HEK293T (cell line): ENCODE results near the gene SETDB2.

Source experiments
- CTCF ChIA-PET: fragments of 350-600 bp; formaldehyde crosslinking; extraction: SDS; loops from one replicate; lab custom pipeline; 2021; ENCODE audit warnings: antibody characterized with exemption, inconsistent platforms; lab: Yijun Ruan, JAX
- POLR2A ChIA-PET: fragments of 350-600 bp; formaldehyde crosslinking; extraction: SDS; loops from one replicate; lab custom pipeline; 2020; ENCODE audit warnings: antibody characterized with exemption, inconsistent platforms; lab: Yijun Ruan, JAX
- DNase-seq: peaks from one replicate; pipeline ENCODE4 v3.0.0; 2012; ENCODE audit warnings: mixed read lengths; ENCODE audit errors: extremely low spot score
- ARNT ChIP-seq: fragments of 450-650 bp; IDR thresholded peaks from 2 replicates; pipeline ENCODE4 v1.6.1; 2017; ENCODE audit warnings: mild to moderate bottlenecking
- BHLHE40 ChIP-seq: fragments of 450-650 bp; IDR thresholded peaks from 2 replicates; pipeline ENCODE4 v1.6.1; 2016; ENCODE audit warnings: mild to moderate bottlenecking, moderate library complexity, borderline replicate concordance
- CTBP1 ChIP-seq: fragments of 450-650 bp; IDR thresholded peaks from 2 replicates; pipeline ENCODE4 v1.6.1; 2016; ENCODE audit warnings: borderline replicate concordance
- ELF4 ChIP-seq: fragments of 450-650 bp; IDR thresholded peaks from 2 replicates; pipeline ENCODE4 v1.6.1; 2017; ENCODE audit warnings: antibody characterized with exemption
- FOXA1 ChIP-seq: fragments of 450-650 bp; IDR thresholded peaks from 2 replicates; pipeline ENCODE4 v1.6.1; 2016; ENCODE audit warnings: mild to moderate bottlenecking
- FOXK2 ChIP-seq: fragments of 450-650 bp; IDR thresholded peaks from 2 replicates; pipeline ENCODE4 v1.6.1; 2016; ENCODE audit warnings: mild to moderate bottlenecking
- FOXM1 ChIP-seq: fragments of 450-650 bp; IDR thresholded peaks from 2 replicates; pipeline ENCODE4 v1.6.1; 2017; ENCODE audit warnings: mild to moderate bottlenecking, borderline replicate concordance
- HDGF ChIP-seq: fragments of 450-650 bp; IDR thresholded peaks from 2 replicates; pipeline ENCODE4 v1.6.1; 2017; ENCODE audit warnings: antibody characterized with exemption, borderline replicate concordance
- L3MBTL2 ChIP-seq: fragments of 450-650 bp; conservative IDR thresholded peaks from 2 replicates; pipeline ENCODE4 v1.6.1; 2016; ENCODE audit warnings: mild to moderate bottlenecking
- LEF1 ChIP-seq: fragments of 450-650 bp; IDR thresholded peaks from 2 replicates; pipeline ENCODE4 v1.6.1; 2017; ENCODE audit warnings: mild to moderate bottlenecking, borderline replicate concordance
- NFRKB ChIP-seq: fragments of 450-650 bp; IDR thresholded peaks from 2 replicates; pipeline ENCODE4 v1.6.1; 2016; ENCODE audit warnings: mild to moderate bottlenecking, moderate library complexity
- SP1 ChIP-seq: fragments of 450-650 bp; IDR thresholded peaks from 2 replicates; pipeline ENCODE4 v1.6.1; 2017
- SUZ12 ChIP-seq: fragments of 450-650 bp; IDR thresholded peaks from 2 replicates; pipeline ENCODE4 v1.6.1; 2016; ENCODE audit warnings: mild to moderate bottlenecking
- TARDBP ChIP-seq: fragments of 450-650 bp; IDR thresholded peaks from 2 replicates; pipeline ENCODE4 v1.6.1; 2016
- ZNF384 ChIP-seq: fragments of 450-650 bp; IDR thresholded peaks from 2 replicates; pipeline ENCODE4 v1.6.1; 2016
- TF ChIP-seq, protein P1 (sequence below): fragments of 450-650 bp; IDR thresholded peaks from 2 replicates; pipeline ENCODE4 v1.6.1; 2016

The SETDB2 gene

DNA sequence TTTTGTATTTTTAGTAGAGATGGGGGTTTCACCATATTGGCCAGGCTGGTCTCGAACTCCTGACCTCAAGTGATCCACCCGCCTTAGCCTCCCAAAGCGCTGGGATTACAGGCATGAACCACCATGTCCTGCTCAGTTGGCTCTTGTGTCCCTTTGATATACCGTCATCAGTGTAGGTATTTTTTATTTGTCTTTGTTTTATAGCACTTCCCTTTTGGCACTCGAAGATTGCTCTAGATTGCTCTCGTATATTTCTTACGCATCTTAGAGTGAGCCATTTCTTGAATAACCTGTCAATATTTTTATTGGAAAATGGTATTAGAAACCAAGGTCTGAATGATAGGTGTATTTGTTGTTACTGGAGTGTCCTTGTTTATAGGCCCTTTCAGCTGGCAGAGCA, 9.4 kb downstream of the SETDB2 start:
- no peak for DNase-seq
- TF ChIP-seq TARDBP (no peak), L3MBTL2 (no peak), NFRKB (no peak), LEF1 (no peak), BHLHE40 (no peak), ELF4 (no peak), ARNT (no peak), SUZ12 (no peak), SP1 (no peak), FOXK2 (no peak), FOXM1 (no peak)
- TF ChIP-seq, protein P1, sequence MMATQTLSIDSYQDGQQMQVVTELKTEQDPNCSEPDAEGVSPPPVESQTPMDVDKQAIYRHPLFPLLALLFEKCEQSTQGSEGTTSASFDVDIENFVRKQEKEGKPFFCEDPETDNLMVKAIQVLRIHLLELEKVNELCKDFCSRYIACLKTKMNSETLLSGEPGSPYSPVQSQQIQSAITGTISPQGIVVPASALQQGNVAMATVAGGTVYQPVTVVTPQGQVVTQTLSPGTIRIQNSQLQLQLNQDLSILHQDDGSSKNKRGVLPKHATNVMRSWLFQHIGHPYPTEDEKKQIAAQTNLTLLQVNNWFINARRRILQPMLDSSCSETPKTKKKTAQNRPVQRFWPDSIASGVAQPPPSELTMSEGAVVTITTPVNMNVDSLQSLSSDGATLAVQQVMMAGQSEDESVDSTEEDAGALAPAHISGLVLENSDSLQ, result no peak
- ChIA-PET CTCF (no interaction called here), POLR2A (no interaction called here)

DNA sequence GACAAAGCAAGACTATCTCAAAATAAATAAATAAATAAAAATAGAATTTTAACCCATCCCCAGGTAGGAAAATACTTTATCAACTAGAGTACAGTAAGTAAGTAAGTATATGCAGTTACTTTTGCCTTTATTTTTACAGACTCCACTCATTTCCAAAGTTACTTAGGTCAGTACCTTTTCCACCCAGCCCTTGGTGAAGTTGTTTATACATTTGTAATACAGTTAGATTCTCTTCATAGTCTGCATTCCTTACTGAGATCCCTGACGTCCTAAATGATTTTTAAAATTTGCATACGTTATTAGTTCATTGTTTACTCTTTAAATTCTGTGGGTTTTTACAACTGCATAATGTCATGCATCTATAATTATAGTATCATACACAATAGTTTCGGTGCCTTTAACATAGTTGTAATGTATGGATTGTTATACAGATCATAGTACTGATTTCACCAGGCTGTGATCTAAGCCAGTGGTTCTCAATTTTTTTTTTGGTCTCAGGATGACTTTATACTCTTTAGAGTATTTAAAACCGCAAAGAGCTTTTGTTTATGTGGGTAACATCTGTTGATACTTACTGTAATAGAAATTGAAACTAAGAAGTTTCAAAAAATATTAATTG, 10.4 kb downstream of the SETDB2 start:
- POLR2A ChIA-PET, result no interaction called here
- TF ChIP-seq FOXK2 (no peak), NFRKB (no peak), TARDBP (no peak), CTBP1 (no peak), SP1 (no peak)
- DNase-seq, result no peak
- CTCF ChIA-PET, result no interaction called here

DNA sequence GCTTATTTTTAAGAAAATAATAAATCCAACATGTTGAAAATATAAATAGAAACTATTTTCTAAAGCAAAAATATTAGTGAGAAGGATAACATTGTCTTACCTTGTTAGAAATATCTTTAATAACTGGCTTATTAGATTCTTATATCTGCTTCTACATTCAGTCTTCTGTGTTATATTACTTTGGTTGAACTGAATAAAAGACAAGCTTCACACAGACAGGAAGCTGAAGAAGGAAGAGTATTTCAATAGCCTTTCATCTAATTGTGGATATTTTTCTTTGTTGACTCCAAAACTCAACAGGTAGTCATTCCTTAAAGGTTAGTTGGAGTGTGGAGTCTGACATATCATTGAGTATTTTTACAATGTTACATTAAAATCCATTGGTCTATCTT, 10.9 kb downstream of the SETDB2 start:
- DNase-seq, result no peak
- POLR2A ChIA-PET, result no interaction called here
- TF ChIP-seq L3MBTL2, result no peak
- no peak for TF ChIP-seq SP1
- no peak for TF ChIP-seq HDGF
- no peak for TF ChIP-seq TARDBP
- TF ChIP-seq BHLHE40, result no peak
- TF ChIP-seq FOXA1, result no peak
- no peak for TF ChIP-seq CTBP1
- CTCF ChIA-PET, result no interaction called here

DNA sequence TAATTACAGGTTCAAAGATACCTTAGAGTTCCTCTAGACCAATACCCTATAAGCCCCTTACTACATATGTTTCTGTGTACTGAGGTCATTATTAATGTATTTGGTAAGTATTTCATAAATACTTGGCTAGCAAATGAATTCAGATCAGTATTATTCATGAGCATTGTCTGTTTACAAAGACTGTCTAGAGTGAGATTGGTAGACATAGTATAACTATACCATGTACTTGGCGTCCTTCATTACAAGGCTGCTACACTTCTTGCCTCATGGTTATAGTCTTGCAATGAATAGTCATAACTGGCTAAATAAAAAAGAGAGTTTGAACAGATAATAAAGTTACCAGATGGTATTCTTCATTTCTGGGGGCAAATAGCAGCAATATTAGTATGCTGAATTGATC, 12.1 kb downstream of the SETDB2 start:
- ChIA-PET POLR2A (no interaction called here), CTCF (no interaction called here)
- no peak for DNase-seq
- TF ChIP-seq HDGF, result no peak
- TF ChIP-seq ELF4, result no peak
- no peak for TF ChIP-seq SP1
- TF ChIP-seq TARDBP, result no peak
- TF ChIP-seq FOXA1, result no peak
- TF ChIP-seq LEF1, result no peak
- TF ChIP-seq CTBP1, result no peak
- no peak for TF ChIP-seq NFRKB
- TF ChIP-seq ZNF384, result no peak
- no peak for TF ChIP-seq L3MBTL2
- TF ChIP-seq, protein P1, result no peak
- no peak for TF ChIP-seq SUZ12
- TF ChIP-seq ARNT, result no peak
- no peak for TF ChIP-seq FOXM1
- no peak for TF ChIP-seq BHLHE40
- no peak for TF ChIP-seq FOXK2

DNA sequence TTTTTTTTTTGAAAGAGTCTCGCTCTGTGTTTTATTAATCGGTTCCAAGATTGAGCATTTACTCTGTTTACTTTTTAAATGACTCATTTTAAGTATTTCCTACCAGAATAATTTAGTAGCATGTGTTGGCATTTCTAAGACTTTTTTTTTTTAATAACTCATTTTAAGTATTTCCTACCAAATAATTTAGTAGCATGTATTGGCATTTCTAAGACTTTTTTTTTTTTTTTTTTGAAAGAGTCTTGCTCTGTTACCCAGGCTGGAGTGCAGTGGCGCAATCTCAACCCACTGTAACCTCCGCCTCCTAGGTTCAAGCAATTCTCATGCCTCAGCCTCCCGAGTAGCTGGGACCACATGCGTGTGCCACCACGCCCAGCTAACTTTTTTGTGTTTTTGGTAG, 13.1 kb downstream of the SETDB2 start:
- ChIA-PET CTCF (interaction anchor here (0.8 kb wide), 1 partner anchor 19 kb away, joined by 3 read pairs; no protein-coding TSS in a partner anchor), POLR2A (no interaction called here)
- TF ChIP-seq L3MBTL2 (no peak), SUZ12 (no peak), ZNF384 (no peak), BHLHE40 (no peak)
- DNase-seq, result no peak

DNA sequence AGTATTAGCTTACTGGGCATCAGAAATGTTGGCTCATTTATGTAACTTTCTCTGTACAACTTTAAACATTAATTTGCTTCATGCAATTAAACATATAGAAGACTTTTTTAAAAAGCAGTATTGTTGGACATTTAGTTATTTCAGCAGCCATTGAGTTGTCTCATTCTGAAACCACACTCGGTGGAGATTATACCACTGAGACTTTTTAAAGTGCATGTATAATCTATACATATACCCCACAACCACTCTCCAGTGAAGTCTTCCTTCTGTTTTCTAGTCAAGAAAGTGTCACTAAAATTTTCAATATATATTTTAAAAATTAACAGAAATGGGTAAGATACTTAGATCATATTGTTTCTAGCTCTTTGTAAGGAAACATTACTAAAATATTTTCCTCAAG, 15.5 kb downstream of the SETDB2 start:
- no peak for DNase-seq
- POLR2A ChIA-PET, result no interaction called here
- TF ChIP-seq NFRKB (no peak), BHLHE40 (no peak), SP1 (no peak), ZNF384 (no peak), CTBP1 (no peak)
- TF ChIP-seq, protein P1, result no peak
- CTCF ChIA-PET, result no interaction called here

DNA sequence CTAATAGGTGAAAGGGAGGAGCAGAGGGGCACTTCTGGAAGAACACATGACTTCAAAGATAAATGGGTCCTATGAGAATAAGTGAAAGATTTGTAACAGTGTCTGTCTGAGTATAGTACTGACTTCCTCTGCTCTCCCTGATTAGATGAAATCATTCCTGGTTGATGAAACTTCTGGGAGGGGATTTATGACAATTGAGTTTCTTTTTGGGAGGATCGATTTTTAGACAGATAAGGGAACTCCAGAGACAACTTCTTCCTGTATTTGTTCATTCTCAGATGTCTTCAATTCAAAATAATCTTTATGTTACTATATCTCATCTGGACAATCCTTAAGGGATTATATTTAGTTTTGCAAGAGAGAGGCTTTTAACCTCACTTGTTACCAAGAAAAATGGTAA, 20.0 kb downstream of the SETDB2 start:
- CTCF ChIA-PET, result no interaction called here

More for the DNA sequence above, 20.0 kb downstream of the SETDB2 start:
- POLR2A ChIA-PET, result no interaction called here
- no peak for DNase-seq
- no peak for TF ChIP-seq ARNT
- TF ChIP-seq HDGF, result no peak
- TF ChIP-seq, protein P1, result no peak
- TF ChIP-seq LEF1, result no peak
- TF ChIP-seq L3MBTL2, result no peak
- TF ChIP-seq SUZ12, result no peak
- no peak for TF ChIP-seq FOXA1
- TF ChIP-seq CTBP1, result no peak
- no peak for TF ChIP-seq BHLHE40
- no peak for TF ChIP-seq ZNF384
- TF ChIP-seq FOXK2, result no peak
- TF ChIP-seq NFRKB, result no peak
- TF ChIP-seq TARDBP, result no peak
